ENCODE results near the gene PDZRN3.

Gene PDZRN3

DNA sequence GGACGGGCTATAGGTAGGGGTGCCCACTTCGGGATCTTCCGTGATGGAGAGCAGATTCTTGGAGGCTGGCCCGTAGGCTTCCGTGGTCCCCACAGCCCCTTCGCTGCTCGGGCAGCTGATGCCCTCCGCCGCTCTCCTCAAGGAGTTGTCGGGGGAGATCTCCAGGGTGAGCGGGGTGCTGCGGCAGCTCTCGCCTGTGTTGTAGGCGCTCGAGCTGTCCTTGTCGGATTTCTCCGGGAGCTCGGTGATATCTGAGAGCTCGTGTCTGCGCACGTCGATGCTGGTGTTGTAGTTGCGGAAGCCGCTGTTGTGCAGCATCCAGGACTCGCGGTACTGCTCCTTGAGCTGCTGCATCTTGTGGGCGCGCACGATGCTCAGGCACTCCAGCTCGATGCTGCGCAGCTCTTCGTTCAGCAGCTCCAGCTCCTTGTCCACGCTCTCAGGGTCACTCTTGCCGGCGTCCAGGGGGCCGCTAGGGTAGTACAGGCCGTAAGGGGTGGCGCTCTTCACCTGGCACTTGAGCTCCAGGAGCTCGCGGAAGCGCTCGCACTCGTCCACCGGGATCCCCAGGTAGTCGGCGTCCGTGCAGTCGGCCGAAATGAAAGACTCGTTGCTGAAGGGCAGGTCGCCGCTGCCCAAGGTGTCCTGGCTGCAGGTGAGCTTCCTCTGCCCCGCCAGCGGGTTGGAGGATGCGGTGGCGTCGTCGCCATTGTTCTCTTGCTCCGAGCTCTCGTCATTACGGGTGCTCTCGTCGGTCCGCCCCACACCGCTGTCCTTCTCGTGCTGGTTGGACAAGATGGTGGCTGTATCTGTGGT is 240.4 kb downstream of the PDZRN3 start:
- DNase-seq (ENCODE audit: low spot score): no peak

DNA sequence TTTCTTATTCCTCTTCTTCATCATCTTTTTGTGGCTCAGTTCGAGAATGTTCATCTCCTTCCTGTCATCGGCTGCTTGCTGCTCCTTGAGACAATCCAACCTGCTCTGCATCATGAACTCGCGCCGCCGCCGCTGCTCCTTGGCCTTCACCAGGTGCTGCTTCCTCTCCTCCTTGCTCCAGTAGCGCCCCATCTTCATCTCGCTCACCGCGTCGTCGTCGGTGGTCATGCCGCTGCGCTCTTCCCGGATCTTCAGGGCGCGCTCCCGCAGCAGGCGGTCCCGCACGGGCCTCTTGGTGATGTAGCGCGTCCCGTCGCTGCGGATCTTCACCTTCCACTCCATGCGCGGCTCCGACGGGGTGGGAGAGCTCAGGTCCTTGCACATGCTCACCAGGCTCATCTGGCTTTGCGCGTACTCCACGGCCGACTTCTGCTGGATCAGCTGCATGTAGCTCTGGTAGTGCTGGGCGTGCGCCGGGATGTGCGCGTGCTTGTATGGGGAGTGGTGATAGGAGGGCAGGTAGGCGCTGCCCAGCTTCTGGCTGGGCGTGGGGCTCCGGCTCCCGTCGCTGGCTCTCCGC is 241.2 kb downstream of the PDZRN3 start:
- DNase-seq (ENCODE audit: low spot score): no peak

DNA sequence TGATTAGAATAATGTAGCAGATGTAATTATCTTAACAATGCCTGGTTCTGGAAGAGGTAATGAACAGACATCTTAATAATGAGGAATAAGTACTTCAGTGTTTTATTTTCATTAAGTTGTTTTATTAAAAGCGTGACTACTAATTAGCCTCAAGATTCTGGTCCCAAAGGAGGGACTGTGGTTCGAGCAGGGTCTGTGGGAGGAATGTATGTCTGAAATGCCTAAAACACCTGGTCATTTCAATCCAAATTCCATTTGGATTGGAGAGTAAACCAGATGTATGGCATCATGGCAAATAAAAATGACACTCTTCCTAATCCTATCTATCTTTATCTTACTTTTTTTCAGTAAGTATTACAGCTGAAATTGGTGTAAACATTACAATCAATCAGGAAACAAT is 243.2 kb downstream of the PDZRN3 start:
- DNase-seq (ENCODE audit: low spot score): no peak

DNA sequence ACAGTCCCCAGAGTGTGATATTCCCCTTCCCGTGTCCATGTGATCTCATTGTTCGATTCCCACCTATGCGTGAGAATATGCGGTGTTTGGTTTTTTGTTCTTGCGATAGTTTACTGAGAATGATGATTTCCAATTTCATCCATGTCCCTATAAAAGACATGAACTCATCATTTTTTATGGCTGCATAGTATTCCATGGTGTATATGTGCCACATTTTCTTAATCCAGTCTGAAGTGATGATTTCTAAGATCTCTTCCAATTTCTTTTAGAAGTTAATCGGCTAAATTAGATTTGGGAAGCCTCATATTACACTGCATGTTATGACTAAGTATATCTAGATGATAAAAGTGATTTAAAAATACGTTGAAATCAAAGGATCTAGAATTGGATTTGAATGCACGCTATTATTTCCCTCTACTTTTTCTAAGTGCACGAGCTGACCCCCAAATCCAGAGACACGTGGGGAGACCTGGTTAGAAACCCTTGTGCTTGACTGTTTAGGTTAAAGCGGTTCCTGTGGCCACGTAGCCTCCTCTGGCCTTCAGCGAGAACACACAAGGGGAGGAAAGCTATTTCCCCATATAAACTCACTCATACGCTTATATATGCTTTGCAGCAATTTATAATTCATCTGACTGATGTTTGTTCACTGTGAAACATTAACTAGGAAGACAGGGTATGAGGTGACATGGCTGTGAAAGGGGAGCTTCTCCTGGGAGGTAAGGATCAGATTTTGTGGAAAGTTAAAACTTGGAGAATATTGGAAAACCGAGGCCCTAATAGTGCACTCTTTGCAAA is 243.8 kb downstream of the PDZRN3 start:
- no peak for DNase-seq (ENCODE audit: low spot score)

DNA sequence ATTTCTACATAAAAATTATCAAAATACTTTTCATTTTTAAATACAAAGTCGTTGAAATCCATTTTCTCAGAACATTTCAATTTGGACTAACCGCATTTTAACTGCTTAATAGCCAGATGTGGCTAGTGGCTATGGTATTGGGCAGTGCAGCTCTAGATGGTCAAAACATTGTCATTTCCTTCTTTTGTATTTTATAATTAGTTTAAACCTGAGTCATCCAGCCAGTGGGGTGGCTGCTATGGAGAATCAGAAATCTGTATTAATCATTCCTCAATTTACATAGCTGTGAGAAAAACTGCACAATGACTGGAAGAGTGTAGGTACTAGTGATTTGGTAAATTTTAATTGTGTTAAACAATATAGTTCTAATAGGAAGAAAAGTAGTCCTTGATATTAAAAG is 245.3 kb downstream of the PDZRN3 start:
- DNase-seq (ENCODE audit: low spot score): no peak

DNA sequence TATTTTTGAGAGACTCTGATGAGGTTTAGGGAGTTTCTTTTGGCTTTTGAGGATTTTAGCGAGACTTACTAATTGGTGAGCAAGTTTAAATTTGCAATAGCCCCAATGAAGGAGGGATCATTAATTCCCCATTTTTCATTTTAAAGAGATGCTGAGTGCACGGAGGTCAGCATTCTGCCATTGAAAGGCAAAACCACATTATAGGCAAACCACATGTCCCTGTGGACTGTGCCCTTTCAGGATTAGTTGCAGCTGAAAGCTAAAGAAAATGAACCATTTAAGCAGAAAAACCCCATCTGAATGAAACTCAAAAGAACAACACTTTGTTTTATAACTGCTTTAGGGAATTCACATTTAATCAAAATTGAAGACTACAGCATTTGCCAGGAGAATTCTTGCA is 246.5 kb downstream of the PDZRN3 start:
- DNase-seq (ENCODE audit: low spot score): no peak

DNA sequence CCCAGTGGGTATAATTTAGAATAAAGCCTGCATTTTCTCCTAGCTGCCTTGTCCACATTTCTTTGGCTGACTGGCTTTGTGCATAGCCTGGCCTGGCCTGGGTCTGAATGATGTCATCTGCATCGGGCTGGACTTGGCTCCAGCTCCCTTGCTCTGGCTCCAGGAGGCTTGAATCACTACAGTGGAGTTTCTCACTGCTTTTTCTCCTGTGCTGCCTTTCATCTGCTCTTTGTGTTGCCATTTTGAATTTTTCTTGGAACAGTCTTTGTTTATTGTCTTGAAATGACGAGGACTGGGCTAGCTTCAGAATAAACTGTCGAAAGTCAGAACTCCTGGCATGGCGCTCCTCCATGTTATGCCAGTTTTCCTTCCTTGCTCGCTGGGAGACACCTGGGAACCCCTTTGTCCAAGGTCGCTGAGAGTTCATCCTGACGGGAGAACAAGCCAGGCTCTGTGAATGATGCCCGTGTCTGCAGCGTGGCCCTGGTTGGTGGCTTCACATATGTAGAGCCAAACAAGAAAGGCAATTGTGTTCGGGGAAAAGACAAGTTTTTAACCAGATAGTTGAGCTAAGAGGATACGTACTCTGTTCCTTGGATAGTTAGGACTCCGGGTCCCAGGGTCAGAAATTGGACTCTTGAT is 258.9 kb downstream of the PDZRN3 start:
- no peak for DNase-seq (ENCODE audit: low spot score)

DNA sequence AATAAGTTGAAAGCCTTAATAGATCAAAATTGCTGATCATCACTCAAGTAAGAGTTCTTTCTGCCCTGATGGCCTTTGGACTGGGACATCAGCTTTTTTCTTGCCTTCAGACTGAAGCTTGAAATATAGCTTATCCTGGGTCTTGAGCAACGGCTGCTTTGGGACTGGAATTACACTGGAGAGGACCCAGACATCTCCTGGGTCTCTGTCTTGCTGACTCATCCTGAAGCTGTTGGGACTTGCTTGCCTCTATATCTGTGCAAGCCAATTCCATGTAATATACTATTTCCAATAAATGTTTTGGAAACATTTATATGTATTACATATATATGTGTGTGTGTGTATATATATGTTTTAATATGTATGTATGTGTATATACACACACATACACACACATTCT is 260.2 kb downstream of the PDZRN3 start:
- DNase-seq (ENCODE audit: low spot score): no peak

DNA sequence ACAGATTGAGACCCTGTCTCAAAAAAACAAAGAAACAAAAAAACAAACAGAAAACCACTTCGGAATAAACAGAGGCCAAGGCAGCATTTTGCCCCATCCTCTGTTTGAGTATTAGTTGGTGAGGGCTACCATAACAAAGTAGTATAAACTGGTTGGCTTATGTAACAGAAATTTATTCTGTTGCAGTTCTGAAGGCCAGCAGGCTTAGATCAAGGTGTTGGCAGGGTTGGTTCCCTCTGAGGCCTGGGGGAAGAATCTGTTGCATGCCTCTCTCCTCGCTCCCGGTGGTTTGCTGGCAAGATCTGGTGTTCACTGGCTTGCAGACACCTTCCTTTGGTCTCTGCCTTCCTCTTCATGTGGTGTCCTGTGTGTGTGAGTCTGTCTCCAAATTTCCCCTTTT is 261.6 kb downstream of the PDZRN3 start:
- no peak for DNase-seq (ENCODE audit: low spot score)

DNA sequence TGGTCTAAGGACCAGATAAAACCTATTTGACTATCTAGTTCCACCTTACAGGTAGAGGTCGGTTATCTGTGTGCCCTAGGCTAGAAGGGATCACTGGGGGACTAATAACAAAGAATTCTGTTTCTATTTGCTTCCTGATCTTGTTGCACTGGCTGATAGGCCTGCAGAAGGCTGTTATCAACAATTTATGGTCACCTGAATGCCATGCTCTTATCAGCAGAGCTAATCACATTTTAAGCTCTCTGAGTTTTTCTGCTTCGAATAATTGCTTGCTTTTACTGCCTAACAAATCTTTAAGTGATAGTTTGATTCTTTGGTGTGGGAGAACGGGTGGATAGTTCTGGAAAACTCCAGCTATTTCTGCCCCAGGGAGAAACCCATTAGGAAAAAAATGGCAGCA is 263.1 kb downstream of the PDZRN3 start:
- DNase-seq (ENCODE audit: low spot score): no peak

DNA sequence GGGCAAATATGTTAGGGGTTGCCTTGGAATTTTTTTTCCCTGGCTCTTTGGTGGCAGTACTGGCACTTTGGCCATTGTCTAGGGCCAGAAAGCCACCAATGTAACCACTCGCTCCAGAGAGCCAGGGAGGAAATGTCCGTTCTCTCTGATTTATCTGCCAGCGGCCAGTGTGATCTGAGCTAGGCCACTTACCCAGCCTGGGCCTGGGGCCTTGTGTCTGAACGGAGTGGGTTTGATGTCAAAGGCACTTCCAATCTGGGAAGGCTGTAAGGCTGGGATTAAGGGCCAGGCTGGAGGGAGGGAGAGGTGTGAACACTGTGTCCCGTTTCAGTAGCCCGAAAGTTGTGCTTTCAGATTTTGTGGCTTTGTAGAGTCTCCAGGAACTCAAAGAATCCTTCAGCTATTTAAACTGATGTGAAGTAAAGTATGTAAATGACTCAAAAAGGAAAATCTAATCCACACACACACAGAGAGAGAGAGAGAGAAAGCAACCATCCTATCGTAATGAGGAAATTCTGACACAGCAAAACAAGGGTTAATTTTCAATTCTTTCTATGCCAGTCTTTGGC is 271.0 kb downstream of the PDZRN3 start:
- no peak for DNase-seq (ENCODE audit: low spot score)

DNA sequence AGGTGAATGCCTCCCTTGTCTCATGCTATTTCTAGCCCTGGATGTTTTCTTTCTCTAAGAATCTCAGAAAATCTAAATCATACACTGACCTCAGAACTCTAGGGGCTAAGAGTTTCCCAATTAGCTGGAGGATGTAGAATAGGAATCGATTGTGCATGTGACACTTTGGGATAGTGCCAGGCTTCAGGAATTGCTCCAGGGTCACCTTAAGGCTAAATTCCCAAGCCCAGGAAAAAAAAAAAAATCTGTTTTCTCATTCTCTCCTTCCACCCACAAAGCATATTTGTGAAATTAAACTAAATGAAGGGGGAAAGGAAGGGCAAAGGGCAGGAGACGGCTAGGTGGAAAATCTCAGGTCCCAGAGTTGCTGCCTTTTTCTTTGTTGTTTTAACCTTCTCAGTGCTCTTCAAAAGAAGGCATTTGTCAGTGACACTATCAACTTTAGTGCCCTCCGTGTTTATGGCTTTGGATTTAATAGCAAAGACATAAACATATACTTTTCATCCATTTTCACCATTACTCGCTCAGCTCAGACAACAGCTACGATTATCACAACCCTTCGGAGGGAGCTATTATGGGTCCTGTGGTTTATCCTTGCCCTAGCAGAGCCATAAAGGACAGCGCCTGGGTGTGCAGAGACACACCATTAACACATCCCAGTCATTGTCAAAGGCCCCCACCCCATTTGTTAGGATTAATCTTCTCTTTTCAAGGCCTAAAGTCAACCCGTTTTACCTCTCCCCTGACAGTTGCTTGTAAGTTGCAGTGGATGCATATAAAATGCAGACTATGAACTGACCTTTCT is 271.7 kb downstream of the PDZRN3 start:
- no peak for DNase-seq (ENCODE audit: low spot score)

DNA sequence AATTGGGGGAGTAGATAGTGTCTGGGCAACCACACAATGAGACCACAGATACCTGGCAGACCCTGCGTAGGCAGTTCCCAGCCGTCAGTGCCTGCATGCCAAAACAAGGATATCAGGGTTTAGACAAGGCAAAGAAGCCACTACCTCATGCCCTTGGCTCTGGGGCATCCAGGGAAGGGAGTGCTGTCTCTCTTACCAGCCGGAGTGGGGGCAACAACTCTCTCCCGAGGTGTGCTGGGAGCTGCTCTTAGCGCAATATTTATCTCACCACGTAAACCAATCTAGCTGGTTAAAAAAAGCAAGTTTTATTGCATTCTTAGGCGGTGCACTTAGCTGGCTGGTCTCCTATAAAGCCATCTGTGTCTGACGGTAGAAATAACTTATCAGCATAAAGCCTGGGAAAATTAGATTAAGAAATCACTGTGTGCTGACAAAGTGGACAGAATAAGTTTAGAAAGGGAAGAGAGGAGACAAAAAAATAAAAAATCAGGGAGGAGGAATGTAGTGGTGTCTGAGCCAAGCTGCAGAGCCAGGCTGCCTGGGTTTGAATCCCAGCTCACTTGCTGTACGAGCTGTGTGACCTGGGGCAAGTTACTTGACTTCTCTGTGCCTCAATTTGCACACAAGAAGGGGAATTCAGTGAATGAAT is 273.2 kb downstream of the PDZRN3 start:
- DNase-seq (ENCODE audit: low spot score): no peak

DNA sequence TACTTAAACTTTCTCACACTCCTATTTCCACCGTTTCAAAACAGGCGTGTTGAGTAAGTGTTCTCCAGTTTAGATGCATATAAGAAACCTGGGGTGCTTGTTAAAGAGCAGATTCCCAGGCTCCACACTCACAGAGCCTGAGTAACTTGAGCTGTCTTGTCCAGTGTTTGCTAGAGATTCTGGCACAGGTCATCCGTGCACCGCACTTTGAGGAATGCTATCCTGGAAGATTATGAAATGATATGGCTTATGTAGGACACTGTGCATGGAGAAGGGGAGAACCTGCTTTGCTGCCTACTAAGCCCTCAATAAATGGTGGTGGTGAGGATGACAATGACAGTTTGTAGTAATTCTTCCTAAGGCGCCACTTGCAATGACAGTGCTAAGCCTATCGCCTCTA is 273.7 kb downstream of the PDZRN3 start:
- DNase-seq (ENCODE audit: low spot score): no peak

DNA sequence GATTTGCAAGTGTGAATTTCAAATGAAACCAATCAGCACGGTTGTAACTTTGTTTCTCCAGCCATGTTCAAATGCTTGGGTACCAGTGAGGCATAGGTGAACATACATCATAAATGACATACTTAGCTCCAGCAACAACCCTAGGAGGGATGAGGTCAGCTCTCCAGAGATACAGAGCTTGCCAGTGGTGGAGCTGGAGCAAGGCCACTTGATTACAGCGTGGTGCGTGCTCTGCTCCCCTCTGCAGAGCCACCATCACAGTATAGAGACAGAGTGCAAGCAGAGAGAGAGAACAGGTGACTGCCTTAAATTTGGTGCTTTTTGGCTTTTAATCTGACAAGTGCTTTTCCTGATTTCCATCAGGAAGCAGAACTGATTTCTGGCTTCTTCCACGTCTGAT is 275.1 kb downstream of the PDZRN3 start:
- no peak for DNase-seq (ENCODE audit: low spot score)

DNA sequence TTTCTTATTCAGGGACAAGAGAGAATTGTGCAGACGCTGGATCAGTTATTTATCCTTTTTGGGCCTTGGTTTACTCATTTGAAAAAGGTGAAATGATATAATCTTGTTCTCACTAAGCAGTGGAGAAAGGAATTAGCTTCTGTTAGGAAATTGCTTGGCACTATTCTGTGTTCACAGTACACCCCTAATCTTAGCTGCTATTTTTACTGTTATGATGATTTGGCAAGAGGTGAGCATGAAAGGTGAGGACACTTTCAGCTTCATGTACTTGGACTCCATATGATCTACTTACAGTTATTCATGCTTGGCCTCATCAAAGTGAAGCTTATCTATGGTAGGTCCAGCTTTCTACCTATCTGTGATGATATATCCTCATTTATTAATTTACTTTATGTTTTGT is 282.7 kb downstream of the PDZRN3 start:
- no peak for DNase-seq (ENCODE audit: low spot score)

DNA sequence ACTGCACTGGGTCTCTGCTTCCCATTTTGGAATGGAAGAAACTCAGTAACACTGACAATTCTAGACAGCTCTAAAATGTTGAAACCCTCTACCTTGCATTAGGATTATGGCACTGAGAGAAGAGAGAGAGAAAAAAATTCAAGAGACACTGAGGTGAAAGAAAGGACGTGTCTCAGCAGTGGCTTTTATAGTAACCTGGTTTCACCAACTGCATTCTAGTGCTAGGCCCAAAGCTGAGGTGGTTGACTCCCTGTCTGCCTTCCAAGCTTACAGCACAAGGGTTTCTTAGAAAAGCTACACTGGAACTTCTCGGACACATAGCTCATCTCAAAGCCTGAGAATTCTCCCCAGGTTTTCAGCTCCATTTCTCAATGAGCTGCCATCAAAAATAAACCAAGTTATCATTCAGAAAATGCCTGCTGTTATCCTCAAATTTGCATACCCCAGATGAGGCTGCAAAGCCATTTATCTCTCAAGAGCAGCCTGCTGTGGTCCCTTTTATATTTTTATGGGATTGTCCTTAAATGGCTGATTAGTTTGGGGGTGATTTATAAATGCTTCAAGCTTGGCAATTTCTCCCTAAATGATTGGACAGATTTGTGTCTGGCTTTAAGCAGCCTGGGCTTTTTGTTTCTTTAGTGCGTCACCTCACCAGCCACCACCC is 283.3 kb downstream of the PDZRN3 start:
- no peak for DNase-seq (ENCODE audit: low spot score)

DNA sequence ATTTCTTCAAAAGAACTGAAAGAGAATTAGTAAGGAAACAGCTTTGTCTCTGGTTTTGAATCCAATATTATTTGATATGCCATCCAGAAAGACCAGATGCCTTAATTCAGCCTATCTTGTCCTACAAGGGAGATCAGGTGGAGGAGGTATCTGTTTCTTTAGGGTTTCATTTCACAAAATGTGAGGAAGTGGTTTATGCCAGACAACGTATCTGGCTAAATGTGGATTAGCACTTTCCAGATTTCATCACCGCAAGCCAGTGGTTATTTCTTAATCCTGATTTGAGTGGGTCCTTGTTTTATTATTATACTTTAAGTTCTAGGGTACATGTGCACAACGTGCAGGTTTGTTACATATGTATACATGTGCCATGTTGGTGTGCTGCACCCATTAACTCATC is 292.2 kb downstream of the PDZRN3 start:
- no peak for DNase-seq (ENCODE audit: low spot score)
